Karpas-422 (cell line): ENCODE results near the gene ZBTB6. TPM values are rescaled to one million over a fixed set of nuclear protein-coding genes. Genes with fewer than 3 reads are reported as not detected.
A peak's percentile ranks its signal among the peaks of the same experiment; 100 is the strongest.

Experiments
- small RNA-seq: library from RNA; depleted of rRNA; stranded (forward); fragments of <200 nt; gene quantifications from one replicate; pipeline ENCODE3, GENCODE V24; 2014
- total RNA-seq: library from RNA; depleted of rRNA; stranded (reverse); fragments of >200 nt; shearing (Covaris generic); gene quantifications from 2 replicates; pipeline ENCODE4 v1.2.3, GENCODE V29; 2014; ENCODE audit warnings: low replicate concordance; rRNA removed

ZBTB6 gene
- total RNA-seq, 1 experiment from 2014 or later: 26.5 TPM

Small RNAs within 50 kb of the gene (small RNA-seq; reads per million reads assigned to genes)
- gene RNY1P15 (not detected), gene SNORD90 (1,702 reads per million, percentile 100 among the genes with 10 or more reads in this experiment)

Other genes with a start within 250 kb of the ZBTB6 start
- gene OR1L3, start 238.2 kb downstream of the ZBTB6 start, total RNA-seq: not detected in 2 replicates
- gene OR1L4, start 189.3 kb downstream of the ZBTB6 start, total RNA-seq: 0.78 TPM in 1 of 2 replicates, not detected in the other
- gene OR1L6, start 171.0 kb downstream of the ZBTB6 start, total RNA-seq: not detected in 2 replicates
- gene OR5C1, start 124.4 kb downstream of the ZBTB6 start, total RNA-seq: not detected in 2 replicates
- gene OR1K1, start 113.2 kb downstream of the ZBTB6 start, total RNA-seq: not detected in 2 replicates
- gene PDCL, start 84.7 kb downstream of the ZBTB6 start, total RNA-seq: 10.0 and 15.1 TPM in 2 replicates
- gene RC3H2, start 8.0 kb downstream of the ZBTB6 start, total RNA-seq: 58.5 and 93.8 TPM in 2 replicates
- 7.6 and 21.8 TPM in 2 replicates for gene ZBTB26, start 18.2 kb upstream of the ZBTB6 start, total RNA-seq
- gene RABGAP1, start 27.7 kb upstream of the ZBTB6 start, total RNA-seq: 46.0 and 85.1 TPM in 2 replicates
- gene GPR21, start 120.3 kb upstream of the ZBTB6 start, total RNA-seq: 0.54 and 16.8 TPM in 2 replicates